GM12891 (cell line): Measurements from ENCODE around the gene TENM4.

Experiments
- POLR2A ChIP-seq: IDR thresholded peaks from 2 replicates; pipeline ENCODE4 v1.6.1; 2011; ENCODE audit warnings: low read depth, low read length, control low read depth
- POLR2AphosphoS5 ChIP-seq: IDR thresholded peaks from 2 replicates; pipeline ENCODE4 v1.6.1; 2011; ENCODE audit warnings: low read depth, low read length, control low read depth

- TF ChIP-seq POLR2A (no peak), POLR2AphosphoS5 (no peak)
These were observed 231.1 kb downstream of the TENM4 start for GRCh38 chr11:79209540-79210266.
